Stomach (tissue), 4 donors: ENCODE measurements around the gene FAM193A.

Source experiments
- CTCF ChIP-seq, 7 experiments: fragments of 450-650 bp in 4 of 7; fragments of 200-600 bp in 3 of 7; sonication (generic) in 3 of 7; IDR thresholded peaks; one replicate each; pipeline ENCODE4 v1.5.1; 2016 to 2019; ENCODE audit warnings: antibody characterized with exemption in 7 of 7, control low read depth in 2 of 7, mild to moderate bottlenecking in 1 of 7
- POLR2A ChIP-seq, 4 donors: fragments of 450-650 bp; IDR thresholded peaks; one replicate each; pipeline ENCODE4 v1.6.1; 2016; ENCODE audit warnings: antibody characterized with exemption in 4 of 4, control low read depth in 2 of 4, mild to moderate bottlenecking in 1 of 4, moderate library complexity in 1 of 4

- TF ChIP-seq POLR2A (IDR thresholded peaks at IDR 0.05) = no peak
- TF ChIP-seq CTCF (IDR thresholded peaks at IDR 0.05) = no peak
Measured at GRCh38 chr4:2489081-2489805, 47.2 kb upstream of the FAM193A start.
